ENCODE measurements around the gene INAVA.

- TF ChIP-seq, protein P1, sequence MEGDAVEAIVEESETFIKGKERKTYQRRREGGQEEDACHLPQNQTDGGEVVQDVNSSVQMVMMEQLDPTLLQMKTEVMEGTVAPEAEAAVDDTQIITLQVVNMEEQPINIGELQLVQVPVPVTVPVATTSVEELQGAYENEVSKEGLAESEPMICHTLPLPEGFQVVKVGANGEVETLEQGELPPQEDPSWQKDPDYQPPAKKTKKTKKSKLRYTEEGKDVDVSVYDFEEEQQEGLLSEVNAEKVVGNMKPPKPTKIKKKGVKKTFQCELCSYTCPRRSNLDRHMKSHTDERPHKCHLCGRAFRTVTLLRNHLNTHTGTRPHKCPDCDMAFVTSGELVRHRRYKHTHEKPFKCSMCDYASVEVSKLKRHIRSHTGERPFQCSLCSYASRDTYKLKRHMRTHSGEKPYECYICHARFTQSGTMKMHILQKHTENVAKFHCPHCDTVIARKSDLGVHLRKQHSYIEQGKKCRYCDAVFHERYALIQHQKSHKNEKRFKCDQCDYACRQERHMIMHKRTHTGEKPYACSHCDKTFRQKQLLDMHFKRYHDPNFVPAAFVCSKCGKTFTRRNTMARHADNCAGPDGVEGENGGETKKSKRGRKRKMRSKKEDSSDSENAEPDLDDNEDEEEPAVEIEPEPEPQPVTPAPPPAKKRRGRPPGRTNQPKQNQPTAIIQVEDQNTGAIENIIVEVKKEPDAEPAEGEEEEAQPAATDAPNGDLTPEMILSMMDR (IDR thresholded peaks at IDR 0.05; ENCODE audit: poor library complexity) = no peak
- TF ChIP-seq EZH2 (IDR thresholded peaks at IDR 0.05; ENCODE audit: borderline replicate concordance) (no peak), EZH2phosphoT487 (IDR thresholded peaks at IDR 0.05; ENCODE audit: low read depth, severe bottlenecking, unreplicated experiment) (no peak)
These were observed at the start of gene INAVA for GRCh38 chr1:200894712-200895442.
